ENCODE data around the gene ZNF70. TPM values are rescaled to one million over a fixed set of nuclear protein-coding genes. Genes with fewer than 3 reads are reported as not detected.

The ZNF70 gene
- total RNA-seq, 1 experiment from 2014 or later: 1.4 TPM

GRCh38 chr22:23693979-23694680, 56.8 kb downstream of the ZNF70 start:
- no peak for DNase-seq (ENCODE audit: low spot score)

GRCh38 chr22:23692598-23693291, 58.2 kb downstream of the ZNF70 start:
- DNase-seq (ENCODE audit: low spot score): no peak

DNA sequence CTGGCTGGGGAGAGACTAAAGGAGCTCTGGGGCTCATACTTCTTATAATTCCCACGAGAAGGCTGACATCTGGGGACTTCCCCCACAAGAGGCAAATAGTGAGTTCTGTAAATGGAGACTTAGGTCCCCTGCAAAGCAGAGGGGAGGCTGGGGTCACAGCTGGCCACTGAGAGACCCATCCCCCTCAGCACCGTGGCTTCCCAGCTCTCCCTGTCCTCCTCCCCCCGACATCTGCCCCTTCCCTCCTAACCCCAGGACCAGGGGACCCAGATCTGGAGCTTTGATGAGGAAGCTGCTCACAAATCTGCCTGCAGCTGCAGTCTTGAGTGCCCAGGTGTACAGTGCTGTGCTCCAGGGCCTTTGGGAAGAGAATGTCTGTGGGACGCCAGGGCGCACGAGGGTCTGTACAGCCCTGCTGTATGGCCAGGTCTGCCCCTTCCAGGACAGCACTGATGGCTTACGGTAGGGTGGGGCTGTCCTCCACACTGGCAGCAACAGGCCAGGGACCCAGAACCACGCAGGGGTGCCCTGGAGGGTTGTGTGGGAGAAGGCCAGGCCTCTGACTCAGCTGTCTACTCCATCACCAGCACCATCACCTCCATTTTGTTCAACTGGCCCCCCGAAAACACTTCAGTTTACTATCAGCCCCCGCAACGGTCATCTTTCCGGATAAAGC, 59.0 kb downstream of the ZNF70 start:
- DNase-seq (ENCODE audit: low spot score): no peak

DNA sequence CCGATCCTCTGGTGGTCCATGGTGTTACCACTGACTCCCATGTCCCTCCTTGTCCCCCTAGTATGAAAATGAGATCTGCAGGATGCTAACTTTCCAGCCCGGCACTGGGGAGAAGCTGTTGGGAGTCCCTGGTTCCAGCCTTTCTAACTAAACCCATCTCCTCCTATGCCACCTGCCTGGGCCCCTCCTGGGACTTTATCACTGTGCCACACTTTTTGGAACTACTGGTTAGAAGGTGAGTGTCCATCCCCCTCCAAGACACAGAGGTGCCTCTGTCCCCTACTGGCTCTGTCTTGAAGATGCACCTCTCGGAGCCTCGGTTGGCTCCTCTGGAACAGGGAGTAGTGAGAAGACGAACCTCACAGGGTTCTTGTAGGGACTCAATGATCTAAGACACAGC, 60.2 kb downstream of the ZNF70 start, which contains the start of gene RGL4:
Gene RGL4 (plus strand): TSS at position 301 of the 400 bp plus-strand sequence. CDS start 1,018 bp downstream, outside the sequence.
- no peak for DNase-seq (ENCODE audit: low spot score)

DNA sequence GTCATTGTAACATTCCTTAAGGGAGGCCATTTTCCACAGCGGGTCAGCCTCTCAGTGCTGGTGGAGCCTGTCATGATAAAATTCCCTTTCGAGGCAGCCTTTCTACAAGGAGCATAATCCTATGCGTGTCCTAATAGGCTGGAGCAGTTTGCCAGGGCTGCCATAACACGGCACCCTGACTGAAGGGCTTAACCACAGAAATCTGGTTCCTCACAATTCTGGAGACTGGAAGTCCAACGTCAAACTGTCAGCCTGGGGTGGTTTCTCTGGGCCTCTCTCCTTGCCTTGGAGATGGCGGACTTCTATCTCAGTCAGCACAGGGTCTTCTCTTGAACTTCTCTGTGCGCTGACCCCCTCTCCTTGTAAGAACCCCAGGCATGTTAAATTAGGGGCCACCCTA, 61.5 kb downstream of the ZNF70 start:
- no peak for DNase-seq (ENCODE audit: low spot score)

Other genes starting within 250 kb of the ZNF70 start
- gene IGLL1, start 170.8 kb downstream of the ZNF70 start, total RNA-seq (2014; rRNA removed; shearing (Covaris generic)): not detected in 2 replicates
- gene DRICH1, start 118.8 kb downstream of the ZNF70 start, total RNA-seq (2014; rRNA removed; shearing (Covaris generic)): not detected in 2 replicates
- gene RGL4, start 60.1 kb downstream of the ZNF70 start, total RNA-seq (2014; rRNA removed; shearing (Covaris generic)): not detected in 2 replicates
- not detected in 2 replicates for gene VPREB3, start 3.3 kb upstream of the ZNF70 start, total RNA-seq (2014; rRNA removed; shearing (Covaris generic))
- gene C22orf15, start 11.9 kb upstream of the ZNF70 start, total RNA-seq (2014; rRNA removed; shearing (Covaris generic)): not detected in 2 replicates
- 32.9 and 53.4 TPM in 2 replicates for gene CHCHD10, start 16.9 kb upstream of the ZNF70 start, total RNA-seq (2014; rRNA removed; shearing (Covaris generic))
- gene MMP11, start 21.7 kb upstream of the ZNF70 start, total RNA-seq (2014; rRNA removed; shearing (Covaris generic)): 0.18 and 0.89 TPM in 2 replicates
- gene SMARCB1, start 35.9 kb upstream of the ZNF70 start, total RNA-seq (2014; rRNA removed; shearing (Covaris generic)): 67.6 and 107 TPM in 2 replicates
- gene DERL3, start 87.9 kb upstream of the ZNF70 start, total RNA-seq (2014; rRNA removed; shearing (Covaris generic)): 0.79 and 0.91 TPM in 2 replicates
- 7.7 and 9.7 TPM in 2 replicates for gene SLC2A11, start 106.8 kb upstream of the ZNF70 start, total RNA-seq (2014; rRNA removed; shearing (Covaris generic))
- 875 and 977 TPM in 2 replicates for gene MIF, start 143.3 kb upstream of the ZNF70 start, total RNA-seq (2014; rRNA removed; shearing (Covaris generic))
- gene GSTT2B, start 210.1 kb upstream of the ZNF70 start, total RNA-seq (2014; rRNA removed; shearing (Covaris generic)): 0.70 and 0.89 TPM in 2 replicates
- 0.51 and 2.8 TPM in 2 replicates for gene DDTL, start 215.8 kb upstream of the ZNF70 start, total RNA-seq (2014; rRNA removed; shearing (Covaris generic))
- 326 and 334 TPM in 2 replicates for gene DDT, start 223.3 kb upstream of the ZNF70 start, total RNA-seq (2014; rRNA removed; shearing (Covaris generic))
- 0.15 TPM in 1 of 2 replicates, not detected in the other for gene GSTT2, start 229.0 kb upstream of the ZNF70 start, total RNA-seq (2014; rRNA removed; shearing (Covaris generic))

Data from HT-29 (cell line).